HG03196 (cell line): Measurements from ENCODE around the gene PPP4R3C.
"Not testable (repeated sequence)": the region's sequence is repeated elsewhere in the genome, so short reads cannot be mapped to it uniquely, and the experiment has no call there.

Experiments
- ATAC-seq: cut with Tn5 transposase; IDR thresholded peaks from one replicate; pipeline ENCODE4 v1.9.1; 2021; ENCODE audit not compliant: unreplicated experiment

Gene PPP4R3C

DNA sequence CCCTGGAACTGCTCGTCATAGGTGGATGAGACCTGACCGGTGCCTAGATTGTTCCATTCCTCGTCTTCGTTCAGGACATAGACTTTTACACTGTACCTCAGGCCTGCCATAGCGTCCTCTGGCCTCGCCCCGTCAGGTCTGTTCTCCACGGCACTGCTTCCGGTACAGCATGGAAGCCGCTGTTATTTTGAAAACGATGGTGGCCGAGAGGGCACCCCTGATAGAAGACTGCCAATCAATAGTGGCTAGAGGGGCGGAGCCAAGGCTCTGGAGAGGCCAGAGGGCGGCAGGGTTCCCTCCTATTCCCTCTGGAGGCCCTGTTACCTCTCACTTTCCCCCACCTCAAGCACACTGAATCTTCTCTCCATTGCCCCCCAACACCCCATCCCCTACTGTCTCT is at the start of gene PPP4R3C:
TSS of gene PPP4R3C (minus strand) at position 155 of the 400 bp plus-strand sequence. CDS start at position 110, 45 bp downstream.
- ATAC-seq, result no peak

DNA sequence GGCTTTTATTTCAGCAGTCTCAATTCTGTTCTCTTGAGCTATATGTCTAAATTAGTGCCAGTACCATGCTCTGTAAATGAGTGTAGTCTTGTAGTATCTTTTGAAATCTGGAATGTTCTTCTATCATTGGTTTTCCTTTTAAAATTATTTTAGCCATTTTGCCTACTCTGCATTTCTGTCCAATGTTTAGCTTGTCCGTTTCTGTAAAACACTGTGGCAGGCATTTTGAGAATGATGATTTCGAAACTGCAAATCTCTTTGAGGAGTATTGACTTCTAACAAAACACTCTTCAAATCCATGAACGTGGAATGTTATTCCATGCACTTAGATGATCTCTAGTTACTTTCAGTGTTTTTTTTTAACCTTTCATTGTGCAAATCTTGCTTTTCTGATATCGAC is 28.3 kb upstream of the PPP4R3C start:
- ATAC-seq, result no peak

DNA sequence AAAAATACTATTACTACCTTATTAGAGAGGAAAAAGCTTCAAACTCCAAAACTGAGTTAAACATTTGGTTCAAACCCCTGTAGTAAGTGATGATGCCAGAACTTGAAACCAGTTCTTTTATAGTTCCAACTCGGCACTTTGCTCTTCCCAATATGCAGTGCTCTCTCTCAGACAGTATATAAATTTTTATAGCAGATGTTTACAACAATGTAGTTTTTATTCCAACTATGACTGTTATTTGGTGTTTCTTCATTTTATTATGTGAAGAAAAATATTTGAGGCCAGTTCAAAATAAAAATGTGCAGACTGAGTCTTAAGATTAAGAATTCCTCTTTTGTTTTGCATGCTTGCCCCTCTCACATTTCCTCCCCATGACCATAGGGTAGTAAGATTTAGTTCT is 2.9 kb upstream of the PPP4R3C start:
- no peak for ATAC-seq

DNA sequence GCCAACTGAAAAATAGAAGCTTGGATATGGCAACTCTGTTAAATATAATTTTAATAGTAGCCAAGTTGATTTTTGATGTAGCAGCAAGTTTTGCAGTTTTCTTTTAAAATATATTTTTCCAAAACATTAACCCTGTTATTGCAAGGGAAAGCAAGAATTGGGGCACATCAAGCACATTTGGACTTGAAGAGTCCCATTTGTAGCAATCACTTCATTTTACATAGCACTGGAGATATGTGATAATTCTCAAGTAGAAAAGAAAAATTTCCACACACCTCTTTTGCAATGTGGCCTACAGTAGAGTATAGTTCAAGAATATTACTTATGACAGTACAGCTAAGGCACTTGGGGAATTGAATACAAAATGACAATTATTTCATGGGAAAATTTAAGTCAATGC is 1.9 kb upstream of the PPP4R3C start:
- ATAC-seq, result no peak

DNA sequence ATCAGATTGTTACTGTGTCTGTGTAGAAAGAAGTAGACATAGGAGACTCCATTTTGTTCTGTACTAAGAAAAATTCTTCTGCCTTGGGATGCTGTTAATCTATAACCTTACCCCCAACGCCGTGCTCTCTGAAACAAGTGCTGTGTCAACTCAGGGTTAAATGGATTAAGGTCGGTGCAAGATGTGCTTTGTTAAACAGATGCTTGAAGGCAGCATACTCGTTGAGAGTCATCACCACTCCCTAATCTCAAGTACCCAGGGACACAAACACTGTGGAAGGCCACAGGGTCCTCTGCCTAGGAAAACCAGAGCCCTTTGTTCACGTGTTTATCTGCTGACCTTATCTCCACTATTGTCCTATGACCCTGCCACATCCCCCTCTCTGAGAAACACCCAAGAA is 4.0 kb downstream of the PPP4R3C start:
- not testable (repeated sequence) for ATAC-seq

DNA sequence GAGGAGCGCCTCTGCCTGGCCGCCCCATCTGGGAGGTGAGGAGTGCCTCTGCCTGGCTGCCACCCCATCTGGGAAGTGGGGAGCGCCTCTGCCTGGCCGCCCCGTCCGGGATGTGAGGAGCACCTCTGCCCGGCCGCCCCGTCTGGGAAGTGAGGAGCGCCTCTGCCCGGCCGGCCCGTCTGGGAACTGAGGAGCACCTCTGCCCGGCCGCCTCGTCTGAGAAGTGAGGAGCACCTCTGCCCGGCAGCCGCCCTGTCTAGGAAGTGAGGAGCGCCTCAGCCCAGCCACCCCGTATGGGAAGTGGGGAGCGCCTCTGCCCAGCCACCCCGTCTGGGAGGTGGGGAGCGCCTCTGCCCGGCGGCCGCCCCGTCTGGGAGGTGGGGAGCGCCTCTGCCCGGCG is 4.6 kb downstream of the PPP4R3C start:
- not testable (repeated sequence) for ATAC-seq

DNA sequence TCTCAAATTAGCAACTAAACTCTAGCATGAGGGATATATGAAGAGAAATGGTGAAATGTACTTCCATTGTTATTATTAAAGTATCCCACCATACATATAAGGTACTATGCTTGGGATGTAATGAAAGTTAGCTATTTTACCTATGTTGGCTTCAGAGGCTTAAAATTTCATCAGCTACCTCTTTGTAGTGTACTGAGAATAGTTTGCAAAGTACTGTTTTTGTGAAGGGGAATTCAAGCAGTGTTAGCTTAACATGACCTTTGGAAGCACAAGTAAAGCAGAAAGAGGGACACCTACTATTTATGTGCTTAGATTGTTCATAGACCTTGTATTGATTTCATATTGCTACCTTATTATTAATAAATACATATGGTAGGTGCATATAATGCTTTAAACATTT is 11.8 kb downstream of the PPP4R3C start:
- no peak for ATAC-seq

DNA sequence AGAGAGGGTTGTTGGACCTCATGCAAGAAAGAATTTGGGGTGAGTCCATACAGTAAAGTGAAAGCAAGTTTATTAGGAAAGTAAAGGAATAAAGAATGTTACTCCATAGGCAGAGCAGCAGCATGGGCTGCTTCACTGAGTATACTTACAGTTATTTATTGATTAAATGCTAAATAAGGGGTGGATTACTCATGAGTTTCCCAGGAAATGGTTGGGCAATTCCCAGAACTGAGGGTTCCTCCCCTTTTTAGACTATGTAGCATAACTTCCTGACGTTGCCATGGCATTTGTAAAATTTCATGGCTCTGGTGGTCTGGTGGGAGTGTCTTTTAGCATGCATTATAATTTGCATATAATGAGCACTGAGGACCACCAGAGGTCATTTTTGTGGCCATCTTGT is 16.7 kb downstream of the PPP4R3C start:
- ATAC-seq, result no peak

DNA sequence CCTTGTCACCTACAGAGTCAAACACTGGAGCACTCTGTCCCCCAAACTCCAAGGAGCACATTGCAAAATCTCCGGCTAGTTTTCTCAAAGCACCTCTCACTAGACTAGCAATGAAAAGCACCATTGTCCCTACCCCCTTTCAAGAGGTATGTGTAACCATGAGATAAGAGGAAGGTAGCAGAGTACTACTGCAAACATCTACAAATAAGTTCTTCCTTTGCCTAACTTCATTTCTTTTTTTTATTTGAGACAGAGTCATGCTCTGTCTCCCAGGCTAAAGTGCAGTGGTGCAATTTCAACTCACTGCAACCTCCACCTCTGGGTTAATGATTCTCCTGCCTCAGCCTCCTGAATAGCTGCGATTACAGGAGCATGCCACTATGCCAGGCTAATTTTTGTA is 17.7 kb downstream of the PPP4R3C start:
- no peak for ATAC-seq

DNA sequence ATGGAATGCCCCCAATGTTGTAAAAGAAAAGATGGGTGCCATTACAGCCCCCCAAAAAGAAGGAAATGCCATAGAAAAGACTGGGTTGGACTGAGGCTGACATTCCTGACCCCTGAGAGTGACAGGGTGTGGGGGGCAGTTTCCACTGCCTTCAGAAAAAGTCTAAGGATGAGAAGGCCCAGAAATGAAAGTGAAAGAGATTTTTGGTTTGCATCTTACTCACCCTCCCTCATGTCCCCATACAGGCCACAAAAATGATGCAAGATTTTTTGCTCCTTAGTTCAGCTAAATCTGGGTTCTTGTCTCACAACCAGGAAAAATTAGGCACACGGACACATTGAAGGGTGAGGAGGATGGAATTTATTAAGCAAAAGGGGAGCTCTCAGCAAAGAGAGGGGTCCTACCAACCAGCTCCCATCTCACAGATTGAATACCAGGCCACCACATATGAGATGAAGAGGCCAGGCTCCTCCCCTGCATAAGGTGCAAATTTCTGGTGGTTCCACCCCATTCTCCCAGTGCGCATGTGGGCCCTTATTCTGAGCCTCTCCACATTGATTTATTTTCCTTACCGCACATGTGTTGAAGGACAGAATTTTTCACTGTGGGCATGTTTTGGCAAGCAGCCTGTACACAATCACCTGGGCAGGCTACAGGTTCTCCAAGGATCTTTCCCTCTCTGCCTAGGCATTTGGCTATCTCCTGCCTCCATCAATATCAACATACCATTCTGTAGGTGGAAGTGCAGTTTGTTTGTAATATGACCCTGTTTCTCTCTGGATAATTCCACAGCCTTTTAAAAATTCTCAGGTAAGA is 18.8 kb downstream of the PPP4R3C start:
- no peak for ATAC-seq

DNA sequence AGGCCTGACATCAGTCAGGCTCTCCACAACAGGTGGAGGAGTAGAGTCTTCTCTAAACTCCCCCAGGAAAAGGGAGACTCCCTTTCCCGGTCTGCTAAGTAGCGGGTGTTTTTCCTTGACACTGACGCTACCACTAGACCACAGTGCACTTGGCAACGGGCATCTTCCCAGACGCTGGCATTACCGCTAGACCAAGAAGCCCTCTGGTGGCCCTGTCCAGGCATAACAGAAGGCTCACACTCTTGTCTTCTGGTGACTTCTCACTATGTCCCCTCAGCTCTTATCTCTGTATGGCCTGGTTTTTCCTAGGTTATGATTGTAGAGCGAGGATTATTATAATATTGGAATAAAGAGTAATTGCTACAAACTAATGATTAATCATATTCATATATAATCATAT is 20.7 kb downstream of the PPP4R3C start:
- ATAC-seq, result not testable (repeated sequence)

DNA sequence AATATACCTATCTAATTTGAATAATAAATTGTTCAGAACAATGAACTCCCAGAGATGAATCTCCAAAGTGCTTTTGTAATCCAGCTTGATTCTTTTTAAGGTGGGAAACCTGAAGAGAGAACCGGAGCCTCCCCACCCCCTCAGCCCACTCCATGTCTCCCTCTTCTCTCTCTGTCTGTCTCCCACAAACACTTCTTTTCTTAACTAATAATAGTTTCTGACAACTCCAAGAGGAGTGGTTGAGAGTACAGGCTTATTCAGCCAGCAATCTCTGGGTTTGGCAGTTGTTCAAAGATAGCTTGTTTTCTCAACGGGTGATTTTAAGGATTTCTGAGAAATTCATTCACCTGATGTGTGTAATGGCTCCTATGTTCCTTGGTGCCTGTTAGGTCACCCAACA is 23.4 kb downstream of the PPP4R3C start:
- ATAC-seq, result no peak

DNA sequence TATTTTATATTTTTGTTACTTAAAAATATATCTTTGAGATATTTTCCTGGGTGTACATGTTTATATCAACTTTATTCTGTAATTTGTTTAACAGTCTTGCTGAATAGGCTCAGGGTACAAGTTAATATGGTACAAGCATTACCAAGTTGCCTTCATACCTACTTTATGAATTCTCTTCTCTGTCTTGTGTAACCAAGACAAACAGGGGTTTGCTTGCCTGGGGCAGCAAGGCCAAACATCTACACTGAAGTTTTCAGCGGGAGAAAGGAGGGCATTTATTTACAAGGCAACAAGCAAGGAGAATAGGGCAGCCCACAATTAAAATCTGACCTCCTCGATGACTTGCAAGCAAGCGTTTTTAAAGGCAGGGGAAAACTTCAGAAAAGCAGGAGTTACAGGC is 24.2 kb downstream of the PPP4R3C start:
- no peak for ATAC-seq

DNA sequence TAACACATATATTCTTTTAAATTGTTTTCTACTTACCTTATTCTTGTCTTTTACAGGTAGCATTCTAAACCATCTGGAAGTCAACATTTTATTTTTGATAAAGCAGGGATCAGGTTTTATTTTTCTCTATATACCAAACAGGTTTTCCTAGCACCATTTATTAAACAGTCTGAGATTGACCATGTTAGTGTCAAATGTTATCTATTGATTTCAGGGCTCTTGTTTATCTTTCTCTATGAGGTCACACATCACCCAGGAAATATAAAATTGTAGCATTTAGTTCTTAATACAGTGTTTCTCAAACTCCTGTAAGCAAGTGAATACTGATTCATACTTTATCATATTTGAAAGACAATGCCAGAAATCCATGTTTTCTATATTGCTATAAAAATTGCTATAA is 28.1 kb downstream of the PPP4R3C start:
- ATAC-seq, result no peak
